GM19372 (cell line): ENCODE results near the gene TMTC1.

Experiments used
- ATAC-seq: cut with Tn5 transposase; IDR thresholded peaks from one replicate; pipeline ENCODE4 v1.9.1; 2021; ENCODE audit warnings: mild to moderate bottlenecking, low read depth, moderate library complexity; ENCODE audit not compliant: unreplicated experiment

Gene TMTC1

DNA sequence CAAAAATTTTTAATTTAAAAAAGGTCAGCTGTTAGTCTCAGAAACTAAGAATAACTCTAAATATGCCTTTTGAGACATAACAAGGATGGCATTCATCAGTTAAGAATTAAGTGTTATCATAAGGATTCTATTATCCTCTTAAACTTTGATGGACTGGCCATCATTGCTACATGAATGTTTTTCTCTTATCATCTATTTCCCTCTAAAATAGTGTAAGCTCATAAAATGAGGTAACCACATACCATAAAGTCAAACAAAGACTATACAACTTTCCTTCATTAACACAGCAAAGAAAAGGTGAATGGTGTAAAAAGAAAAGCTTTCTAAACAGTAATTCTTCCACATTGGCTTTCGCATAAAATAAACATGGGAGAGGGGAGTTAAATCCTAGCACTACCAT, 41.1 kb downstream of the TMTC1 start:
- ATAC-seq = no peak

DNA sequence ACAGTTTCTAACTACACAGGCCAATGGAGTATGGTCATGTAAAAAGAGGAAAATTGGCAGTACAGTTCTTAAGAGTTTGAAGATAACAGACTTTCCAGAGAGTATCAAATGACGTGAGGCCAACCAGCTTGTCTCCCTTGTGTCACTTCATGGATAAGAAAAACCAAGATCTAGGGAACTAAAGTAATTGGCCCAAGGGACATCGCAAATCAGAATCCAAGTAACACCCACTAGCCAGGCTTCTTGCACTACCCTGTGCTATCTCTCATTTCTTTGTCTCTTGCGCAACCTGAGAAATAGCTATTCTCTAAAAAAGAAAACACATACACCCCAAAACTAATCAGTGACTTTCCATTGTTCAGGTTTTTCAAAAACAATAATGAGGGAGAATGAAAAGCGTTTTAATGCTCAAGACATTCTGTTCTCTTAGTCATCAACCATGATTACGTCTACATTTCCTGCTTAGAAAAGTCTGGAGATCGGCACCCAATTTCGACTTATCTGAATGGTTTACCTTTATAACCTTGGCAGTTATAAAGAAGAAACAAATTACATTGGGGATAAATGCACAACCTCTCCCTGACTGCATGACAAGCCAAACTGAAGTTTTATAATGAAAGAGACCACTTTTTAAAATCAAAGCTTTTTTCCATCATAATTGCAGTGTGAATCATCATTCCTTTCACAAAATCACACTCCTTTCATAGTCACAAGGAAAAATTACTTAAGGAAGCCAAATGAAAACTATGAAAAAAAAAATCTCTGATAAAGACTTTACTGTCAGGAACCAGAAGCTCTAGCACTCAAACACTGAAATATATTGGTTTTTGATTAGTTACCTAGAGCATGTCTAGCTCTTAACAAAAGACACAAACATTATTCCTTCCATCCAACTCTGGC, 42.1 kb downstream of the TMTC1 start:
- ATAC-seq = no peak

GRCh38 chr12:29739279-29739991, 44.3 kb downstream of the TMTC1 start:
- no peak for ATAC-seq

DNA sequence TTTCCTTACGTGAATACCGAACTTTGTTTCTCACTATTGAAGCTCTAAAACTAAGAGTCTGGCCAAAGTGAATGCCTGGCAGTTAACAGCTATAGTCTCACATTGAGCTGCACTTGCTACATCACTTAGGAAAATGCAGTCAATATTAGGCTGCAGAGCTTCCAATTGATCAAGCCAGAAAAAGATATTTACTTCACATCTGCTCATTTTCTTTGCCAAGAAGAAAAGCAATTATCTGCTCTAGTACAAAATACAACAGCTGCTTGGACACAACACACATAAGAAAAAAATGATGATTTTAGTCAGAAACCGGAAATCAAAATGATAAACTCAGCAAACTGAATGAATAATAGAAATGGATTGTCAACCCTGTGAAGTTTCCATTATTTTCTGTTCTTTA, 45.4 kb downstream of the TMTC1 start:
- no peak for ATAC-seq

- ATAC-seq = no peak
These were observed 46.1 kb downstream of the TMTC1 start for GRCh38 chr12:29737644-29738043.

DNA sequence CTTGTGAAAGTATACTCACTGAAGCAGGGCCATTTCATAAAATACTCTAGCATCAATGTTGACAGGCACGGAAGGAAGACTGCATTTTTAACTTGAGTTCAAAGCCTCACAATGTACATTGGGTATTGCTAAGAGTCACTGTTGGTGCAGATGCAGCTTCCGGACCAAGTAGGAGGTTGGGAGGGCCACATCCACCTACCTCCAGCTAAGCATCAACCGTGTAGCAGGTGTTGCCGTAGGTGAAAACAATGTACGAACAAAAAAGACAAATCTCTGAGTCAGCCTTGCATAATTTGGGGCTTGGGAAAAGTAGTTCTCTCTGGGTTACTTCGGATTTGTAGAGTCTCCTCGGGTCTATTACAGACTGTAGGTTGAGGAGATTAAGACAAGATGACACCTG, 48.1 kb downstream of the TMTC1 start:
- ATAC-seq = no peak

- no peak for ATAC-seq
These were observed 49.0 kb downstream of the TMTC1 start for GRCh38 chr12:29734734-29735133.

DNA sequence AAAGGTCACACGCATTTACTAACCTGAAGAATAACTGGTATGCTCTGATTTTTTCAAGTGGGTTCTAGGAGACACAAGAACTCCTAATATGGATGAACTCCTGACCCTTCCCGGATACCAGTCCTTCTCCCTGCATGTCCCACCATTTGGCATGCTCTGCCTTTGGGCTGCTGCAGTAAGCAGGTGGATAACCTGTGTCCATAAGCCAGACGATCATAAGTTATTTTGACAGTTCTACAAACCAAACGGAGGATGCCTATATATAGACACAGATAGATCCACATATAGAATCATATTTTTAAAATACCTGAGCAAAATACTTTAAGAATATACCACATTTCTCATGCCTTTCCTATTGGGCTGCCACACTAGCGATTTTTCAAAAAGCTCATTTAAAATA, 49.4 kb downstream of the TMTC1 start:
- ATAC-seq = no peak

DNA sequence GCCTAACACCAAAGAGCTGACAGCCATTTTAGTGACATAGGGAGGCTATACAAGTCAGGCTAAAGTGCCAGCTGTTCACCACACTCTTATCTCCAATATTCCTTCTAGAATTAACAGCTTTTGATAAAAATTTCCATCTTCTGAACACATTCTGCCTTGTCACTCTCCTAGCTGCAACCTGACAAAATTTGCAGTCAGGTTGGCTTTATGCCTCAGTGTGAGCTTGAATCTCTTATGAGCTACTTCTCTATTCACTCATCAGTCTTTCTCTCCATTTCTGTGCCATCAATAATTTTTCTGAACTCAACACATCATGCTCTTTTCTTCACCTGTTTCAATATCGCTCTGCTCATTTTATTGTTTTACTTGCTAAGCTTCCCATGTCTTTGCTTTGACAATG, 50.2 kb downstream of the TMTC1 start:
- ATAC-seq = no peak

DNA sequence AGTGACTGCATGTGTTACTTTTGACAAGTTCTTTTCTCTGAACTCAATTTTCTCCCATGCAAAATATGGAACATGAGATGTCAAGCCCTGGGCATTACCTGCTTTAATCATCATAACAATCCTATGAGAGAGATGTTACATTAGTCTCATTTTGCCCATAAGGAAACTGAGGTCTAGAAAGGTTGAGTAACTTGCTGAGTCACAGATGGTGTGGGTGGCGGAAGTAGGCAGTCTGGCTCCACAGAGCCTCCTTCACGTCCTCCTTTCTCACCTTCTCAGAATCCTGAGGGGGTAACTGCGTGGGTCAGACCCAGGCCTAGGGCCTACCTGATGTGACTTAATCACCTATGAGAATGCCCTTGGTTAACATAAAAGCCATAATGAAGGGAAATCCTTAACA, 50.7 kb downstream of the TMTC1 start:
- no peak for ATAC-seq

DNA sequence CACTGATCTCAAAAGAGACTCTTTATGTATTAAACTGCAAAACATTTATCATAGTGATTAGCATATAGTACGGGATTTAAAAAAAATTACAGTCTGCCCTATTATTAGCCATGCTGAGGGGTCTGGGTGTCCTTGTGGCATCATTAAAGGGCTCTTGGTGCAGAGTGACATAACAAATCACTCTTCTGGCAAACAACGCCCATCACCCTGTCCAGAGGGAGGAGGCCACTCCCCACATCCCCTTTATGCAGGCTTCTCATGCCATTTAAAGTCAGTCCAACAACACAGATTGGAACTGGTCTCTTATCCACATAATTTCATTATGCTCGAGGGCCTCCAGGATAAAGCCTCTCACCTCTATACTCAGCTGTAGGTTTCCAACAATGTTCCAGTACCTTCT, 51.1 kb downstream of the TMTC1 start:
- ATAC-seq = no peak

DNA sequence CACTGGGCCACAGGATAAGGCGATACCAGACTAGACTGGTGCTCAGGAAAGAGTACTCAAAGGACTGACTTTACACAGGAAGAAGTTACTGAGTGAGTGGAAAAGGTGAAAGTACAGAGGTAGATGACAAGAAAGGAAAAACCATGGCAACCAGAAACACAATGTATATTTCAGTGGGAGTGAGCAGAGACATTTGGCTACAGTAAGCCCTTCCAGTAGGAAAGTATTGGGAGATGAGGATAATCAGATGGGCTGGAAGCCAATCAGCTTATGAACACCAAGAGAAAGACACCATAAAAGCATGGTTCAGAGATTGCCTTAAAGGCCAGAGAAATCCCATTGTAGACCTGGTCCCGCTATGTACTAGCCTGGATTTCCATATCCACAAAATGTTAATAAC, 51.6 kb downstream of the TMTC1 start:
- ATAC-seq = no peak

- no peak for ATAC-seq
These were observed 52.2 kb downstream of the TMTC1 start for GRCh38 chr12:29731591-29731990.

- ATAC-seq = no peak
These were observed 53.3 kb downstream of the TMTC1 start for GRCh38 chr12:29730481-29730880.

DNA sequence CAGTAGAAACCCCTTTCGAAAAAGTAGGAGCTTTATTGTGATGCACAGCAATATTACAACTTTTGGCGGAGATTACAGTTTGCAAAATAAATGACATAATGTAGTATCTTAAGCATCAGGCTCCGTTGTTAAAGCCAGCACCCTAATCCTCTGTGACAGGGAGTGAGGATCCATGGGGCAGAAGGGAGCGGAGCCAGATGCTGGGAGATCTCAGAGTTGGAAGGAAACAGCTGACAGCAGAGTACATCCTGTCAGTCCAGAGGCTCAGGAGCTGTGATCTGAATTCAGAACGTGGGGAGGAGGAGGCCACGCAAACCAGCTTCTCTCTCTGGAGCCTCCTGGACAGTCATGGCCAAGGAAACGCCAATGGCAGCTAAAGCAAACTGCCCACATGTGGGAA, 55.7 kb downstream of the TMTC1 start:
- ATAC-seq = no peak

- no peak for ATAC-seq
These were observed 56.9 kb downstream of the TMTC1 start for GRCh38 chr12:29726741-29727348.

DNA sequence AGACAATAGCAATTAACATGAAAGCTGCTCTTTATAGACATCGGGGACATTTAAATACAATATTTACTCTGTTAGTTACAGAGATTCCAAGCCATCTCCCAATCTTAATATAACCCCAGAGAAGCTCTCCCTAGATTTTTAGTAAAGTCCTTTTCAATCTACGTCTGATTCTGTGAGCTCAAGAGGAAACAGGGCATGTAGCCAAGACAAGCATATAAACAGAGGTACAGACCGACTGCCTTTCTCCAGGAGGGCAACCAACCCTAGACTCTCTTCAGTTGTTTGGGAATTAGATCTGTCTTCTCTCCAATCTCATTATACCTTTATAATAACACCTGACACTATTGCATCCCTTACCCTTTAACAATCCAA, 57.4 kb downstream of the TMTC1 start:
- no peak for ATAC-seq

- ATAC-seq = no peak
These were observed 58.0 kb downstream of the TMTC1 start for GRCh38 chr12:29725587-29726320.

DNA sequence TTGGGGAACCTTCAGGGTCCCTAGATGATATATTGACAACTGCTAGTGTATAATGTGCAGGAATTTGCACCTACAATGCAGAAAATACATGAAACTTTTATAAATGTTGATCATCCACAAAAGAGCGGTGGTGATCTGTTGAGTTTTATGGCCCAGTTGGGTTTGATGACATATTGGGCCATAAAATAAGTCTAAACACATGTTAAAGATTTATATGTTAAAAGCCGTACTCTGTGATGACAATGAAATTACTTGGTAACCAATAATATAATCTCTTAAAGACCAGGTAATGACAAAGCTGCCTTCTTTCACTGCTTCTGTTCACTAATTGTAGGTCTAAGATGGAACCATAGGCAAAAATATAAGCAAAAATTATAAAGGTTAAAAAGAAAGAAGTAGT, 61.6 kb downstream of the TMTC1 start:
- no peak for ATAC-seq

DNA sequence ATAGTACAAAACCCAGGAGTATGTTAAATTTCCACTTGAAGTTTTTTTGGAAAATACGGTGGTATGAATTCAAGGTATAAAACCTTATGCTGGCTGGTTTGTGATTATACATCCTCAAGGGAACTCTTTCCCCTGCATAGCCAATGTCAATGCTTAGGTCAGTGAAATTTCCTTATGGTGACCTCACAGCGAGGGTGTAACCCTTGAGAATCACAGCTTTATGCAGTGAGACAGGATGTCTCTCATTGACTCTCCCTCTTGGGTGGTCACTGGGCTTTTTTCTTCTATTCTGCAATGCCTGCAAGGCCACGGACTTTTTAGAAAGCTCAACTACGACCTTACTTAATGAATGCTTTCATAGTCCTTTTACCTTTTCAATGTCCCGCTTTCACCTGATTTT, 64.4 kb downstream of the TMTC1 start:
- no peak for ATAC-seq

- ATAC-seq = no peak
These were observed 66.1 kb downstream of the TMTC1 start for GRCh38 chr12:29717540-29718100.
